CD8-positive, alpha-beta memory T cell (primary cell): ENCODE results near the gene ITGAX. TPM values are rescaled to one million over a fixed set of nuclear protein-coding genes. Genes with fewer than 3 reads are reported as not detected.
"Not testable (repeated sequence)": the region's sequence is repeated elsewhere in the genome, so short reads cannot be mapped to it uniquely, and the experiment has no call there.

Experiments
- CTCF ChIA-PET: fragments of 350-600 bp; sonication (Branson Sonifier 250); formaldehyde crosslinking; loops from one replicate; lab custom pipeline; 2021; ENCODE audit warnings: antibody characterized with exemption; lab: Charles Lee
- POLR2A ChIA-PET: fragments of 350-600 bp; sonication (Branson Sonifier 250); formaldehyde crosslinking; loops from one replicate; lab custom pipeline; 2021; ENCODE audit warnings: antibody characterized with exemption; lab: Charles Lee
- DNase-seq, 5 donors: peaks; one replicate each; pipeline versions ENCODE4 v3.0.0 to v3.0.0-alpha.2; 2020 to 2022; ENCODE audit warnings: mixed read lengths in 1 of 5
- H3K27ac ChIP-seq: one replicate; pipeline ENCODE4 v1.7.0; 2013; ENCODE audit warnings: low read depth, mild to moderate bottlenecking, low read length, moderate library complexity
- H3K27me3 ChIP-seq: 2 replicates; pipeline ENCODE4 v1.7.0; 2013; ENCODE audit warnings: low read length, mild to moderate bottlenecking; ENCODE audit not compliant: insufficient read depth, poor library complexity, severe bottlenecking
- H3K36me3 ChIP-seq: 2 replicates; pipeline ENCODE4 v1.7.0; 2013; ENCODE audit warnings: mild to moderate bottlenecking, low read length, moderate library complexity; ENCODE audit not compliant: insufficient read depth
- H3K4me1 ChIP-seq: 2 replicates; pipeline ENCODE4 v1.7.0; 2013; ENCODE audit warnings: mild to moderate bottlenecking, low read length, moderate library complexity; ENCODE audit not compliant: insufficient read depth
- H3K4me3 ChIP-seq: 2 replicates; pipeline ENCODE4 v1.7.0; 2013; ENCODE audit warnings: mild to moderate bottlenecking, low read length
- H3K9me3 ChIP-seq: 2 replicates; pipeline ENCODE4 v1.7.0; 2013; ENCODE audit warnings: mild to moderate bottlenecking, low read length
- H3K27ac Mint-ChIP-seq, 8 donors: one replicate each; pipeline ENCODE4 v1.8.0; 2020 to 2021; ENCODE audit warnings: mixed read lengths in 8 of 8, mild to moderate bottlenecking in 6 of 8, inconsistent platforms in 3 of 8, moderate library complexity in 3 of 8
- H3K27me3 Mint-ChIP-seq, 2 donors: one replicate each; pipeline ENCODE4 v1.8.0; 2020 to 2021; ENCODE audit warnings: mixed read lengths in 2 of 2, mild to moderate bottlenecking in 1 of 2, moderate library complexity in 1 of 2
- H3K36me3 Mint-ChIP-seq, 3 donors: one replicate each; pipeline ENCODE4 v1.8.0; 2020 to 2021; ENCODE audit warnings: mixed read lengths in 3 of 3, inconsistent platforms in 1 of 3, mild to moderate bottlenecking in 1 of 3
- H3K4me1 Mint-ChIP-seq, 3 donors: one replicate each; pipeline ENCODE4 v1.8.0; 2020 to 2021; ENCODE audit warnings: mixed read lengths in 3 of 3, inconsistent platforms in 1 of 3, mild to moderate bottlenecking in 1 of 3
- H3K4me3 Mint-ChIP-seq, 7 donors: one replicate each; pipeline ENCODE4 v1.8.0; 2020 to 2021; ENCODE audit warnings: mixed read lengths in 7 of 7, mild to moderate bottlenecking in 6 of 7, moderate library complexity in 4 of 7, inconsistent platforms in 2 of 7
- H3K9me3 Mint-ChIP-seq, 5 donors: one replicate each; pipeline ENCODE4 v1.8.0; 2020 to 2022; ENCODE audit warnings: mixed read lengths in 5 of 5, mild to moderate bottlenecking in 3 of 5, moderate library complexity in 2 of 5, inconsistent platforms in 1 of 5
- polyA plus RNA-seq: library from polyadenylated mRNA; unstranded; fragments of 300-500 nt; fragmentation: Illumina TruSeq; gene quantifications from one replicate; pipeline ENCODE4 v1.2.3, GENCODE V29; 2021
- total RNA-seq, 2 experiments: library from RNA; stranded (reverse); gene quantifications; one replicate each; pipeline ENCODE4 v1.2.3, GENCODE V29; 2021

The ITGAX gene
- 1 to 10 TPM; 2.1 to 2.7 TPM for total RNA-seq
- polyA plus RNA-seq: 0.46 TPM

DNA sequence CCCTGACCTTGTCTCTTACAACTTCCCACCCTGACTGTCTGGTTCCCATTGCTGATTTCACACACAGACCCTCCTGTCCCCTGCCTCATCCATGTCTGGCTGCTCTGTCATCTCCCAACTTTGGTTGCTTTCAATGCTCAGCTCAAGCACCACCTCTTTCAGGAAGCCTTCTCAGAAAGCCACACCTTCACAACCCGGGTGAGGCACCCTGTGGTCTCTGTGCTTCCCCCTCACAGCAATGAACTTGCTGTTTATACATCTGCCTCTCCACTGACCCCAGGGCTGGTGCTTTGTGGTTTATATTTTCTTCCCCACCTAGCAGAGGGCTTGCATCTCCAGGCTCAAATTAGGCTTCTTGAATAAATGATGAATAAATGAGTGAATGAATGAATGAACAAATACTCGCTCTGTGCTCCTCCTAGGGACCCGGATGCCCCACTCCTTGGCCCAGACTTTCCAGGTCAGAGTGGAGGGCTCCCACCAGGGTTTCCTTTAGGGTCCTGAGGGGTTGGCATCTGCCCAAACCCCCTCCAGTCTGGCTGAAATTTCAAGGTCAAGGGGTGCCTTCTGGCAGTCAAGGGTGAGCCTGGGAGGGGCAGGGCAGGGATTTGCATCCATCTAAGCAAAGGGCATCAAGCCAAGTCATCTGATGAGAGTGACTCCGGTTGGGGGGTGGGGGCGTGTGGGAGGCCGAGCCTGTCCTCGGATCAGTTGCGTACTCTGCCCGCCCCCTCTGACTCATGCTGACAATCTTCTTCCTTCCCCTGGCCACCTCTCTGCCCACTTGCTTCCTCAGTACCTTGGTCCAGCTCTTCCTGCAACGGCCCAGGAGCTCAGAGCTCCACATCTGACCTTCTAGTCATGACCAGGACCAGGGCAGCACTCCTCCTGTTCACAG lies at the start of gene ITGAX:
TSS of gene ITGAX (plus strand) at position 783 of the 898 bp plus-strand sequence. CDS start at position 862, 79 bp downstream.
- POLR2A ChIA-PET: no interaction called here
- peaks cover 21% of the 10 kb centered on the region for H3K4me1 ChIP-seq
- H3K9me3 ChIP-seq: no peaks in the 10 kb centered on the region
- DNase-seq: peak; percentile 28 to 72 (median 32)
- CTCF ChIA-PET: no interaction called here
- Mint-ChIP-seq H3K27ac (peak within 1 kb of the TSS; percentile 44 to 97 (median 91)), H3K9me3 (no peaks in the 10 kb centered on the region), H3K4me3 (peak within 1 kb of the TSS; percentile 0 to 93 (median 74)), H3K36me3 (no peaks in the 10 kb centered on the region), H3K27me3 (peaks cover 0 to 2% of the 10 kb centered on the region in 2 donors), H3K4me1 (peaks cover 49 to 70% (median 55%) of the 10 kb centered on the region in 3 donors)
- no peaks in the 10 kb centered on the region for H3K36me3 ChIP-seq
- no peak within 1 kb of the TSS for H3K27ac ChIP-seq
- no peak within 1 kb of the TSS for H3K4me3 ChIP-seq
- no peaks in the 10 kb centered on the region for H3K27me3 ChIP-seq

DNA sequence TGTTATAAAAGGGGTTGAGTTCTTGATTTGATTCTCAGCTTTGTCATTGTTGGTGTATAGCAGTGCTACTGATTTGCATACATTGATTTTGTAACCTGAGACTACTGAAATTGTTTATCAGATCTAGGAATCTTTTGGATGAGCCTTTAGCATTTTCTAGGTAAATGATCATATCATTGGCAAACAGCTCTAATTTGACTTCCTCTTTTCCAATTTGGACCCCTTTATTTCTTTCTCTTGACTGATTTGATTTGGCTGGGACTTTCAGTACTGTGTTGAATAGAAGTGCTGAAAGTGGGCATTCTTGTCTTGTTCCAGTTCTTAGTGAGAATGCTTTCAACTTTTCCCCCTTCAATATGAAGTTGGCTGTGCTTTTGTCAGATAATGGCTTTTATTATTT lies 49.8 kb upstream of the ITGAX start:
- Mint-ChIP-seq H3K4me1 (peaks cover 8 to 9% (median 9%) of the 10 kb centered on the region in 3 donors), H3K27ac (no peak overlapping the region), H3K27me3 (peaks cover 1 to 13% of the 10 kb centered on the region in 2 donors), H3K4me3 (no peak overlapping the region), H3K9me3 (no peaks in the 10 kb centered on the region), H3K36me3 (peaks cover 0 to 2% (median 0%) of the 10 kb centered on the region in 3 donors)
- Histone ChIP-seq H3K36me3 (no peaks in the 10 kb centered on the region), H3K27me3 (no peaks in the 10 kb centered on the region), H3K4me1 (no peaks in the 10 kb centered on the region), H3K27ac (no peak overlapping the region), H3K9me3 (no peaks in the 10 kb centered on the region), H3K4me3 (no peak overlapping the region)
- CTCF ChIA-PET: interaction anchor here (1.1 kb wide), 1 partner anchor 77 kb away, joined by 4 read pairs; no protein-coding TSS in a partner anchor
- POLR2A ChIA-PET: no interaction called here
- no peak for DNase-seq

DNA sequence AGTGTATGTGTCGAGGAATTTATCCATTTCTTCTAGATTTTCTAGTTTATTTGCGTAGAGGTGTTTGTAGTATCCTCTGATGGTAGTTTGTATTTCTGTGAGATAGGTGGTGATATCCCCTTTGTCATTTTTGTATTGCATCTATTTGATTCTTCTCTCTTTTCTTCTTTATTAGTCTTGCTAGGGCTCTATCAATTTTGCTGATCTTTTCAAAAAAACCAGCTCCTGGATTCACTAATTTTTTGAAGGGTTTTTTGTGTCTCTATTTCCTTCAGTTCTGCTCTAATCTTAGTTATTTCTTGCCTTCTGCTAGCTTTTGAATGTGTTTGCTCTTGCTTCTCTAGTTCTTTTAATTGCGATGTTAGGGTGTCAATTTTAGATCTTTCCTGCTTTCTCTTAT lies 46.6 kb upstream of the ITGAX start:
- H3K9me3 ChIP-seq, H3K4me1 ChIP-seq, H3K36me3 ChIP-seq, CTCF ChIA-PET, H3K4me3 Mint-ChIP-seq, H3K27ac ChIP-seq, H3K4me3 ChIP-seq, DNase-seq, H3K27ac Mint-ChIP-seq, H3K4me1 Mint-ChIP-seq, H3K36me3 Mint-ChIP-seq, H3K9me3 Mint-ChIP-seq, H3K27me3 ChIP-seq: not testable (repeated sequence)
- POLR2A ChIA-PET: interaction anchor here (0.7 kb wide), 1 partner anchor 64 kb away, joined by 3 read pairs; no protein-coding TSS in a partner anchor
- H3K27me3 Mint-ChIP-seq: peaks cover 1 to 16% of the 10 kb centered on the region in 2 donors

DNA sequence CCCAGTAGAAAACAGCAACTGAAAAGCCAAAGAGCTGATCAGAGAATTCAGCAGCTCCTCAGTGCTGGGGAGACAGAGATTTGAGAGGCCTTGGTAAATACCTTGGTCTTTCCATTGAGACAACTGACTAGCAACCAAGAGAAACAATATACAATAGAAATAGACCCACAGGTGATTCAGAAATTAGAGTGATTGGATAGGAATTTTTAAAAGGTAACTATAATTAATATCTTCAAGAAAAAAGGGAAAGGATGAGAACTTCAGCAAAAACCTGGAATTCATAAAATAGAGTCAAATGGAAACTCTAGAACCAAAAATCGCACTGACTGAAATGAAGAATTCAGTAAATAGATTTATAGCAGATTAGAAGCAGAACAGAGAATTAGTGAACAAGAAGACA lies 32.5 kb upstream of the ITGAX start:
- Histone ChIP-seq H3K4me1 (no peaks in the 10 kb centered on the region), H3K4me3 (no peak overlapping the region), H3K27ac (no peak overlapping the region), H3K27me3 (no peaks in the 10 kb centered on the region), H3K36me3 (no peaks in the 10 kb centered on the region), H3K9me3 (peaks cover 8% of the 10 kb centered on the region)
- ChIA-PET POLR2A (no interaction called here), CTCF (interaction anchor here (0.6 kb wide), 1 partner anchor 299 kb away, joined by 3 read pairs; no protein-coding TSS in a partner anchor)
- peaks cover 3 to 48% (median 5%) of the 10 kb centered on the region in 3 donors for H3K36me3 Mint-ChIP-seq
- peaks cover 14 to 25% (median 20%) of the 10 kb centered on the region in 5 donors for H3K9me3 Mint-ChIP-seq
- no peak overlapping the region for H3K4me3 Mint-ChIP-seq
- DNase-seq: no peak
- H3K4me1 Mint-ChIP-seq: peaks cover 0 to under 1% (median 0%) of the 10 kb centered on the region in 3 donors
- H3K27me3 Mint-ChIP-seq: peaks cover 7 to 26% of the 10 kb centered on the region in 2 donors
- peak overlapping the region in 1 of 8 donors; percentile 61 for H3K27ac Mint-ChIP-seq

DNA sequence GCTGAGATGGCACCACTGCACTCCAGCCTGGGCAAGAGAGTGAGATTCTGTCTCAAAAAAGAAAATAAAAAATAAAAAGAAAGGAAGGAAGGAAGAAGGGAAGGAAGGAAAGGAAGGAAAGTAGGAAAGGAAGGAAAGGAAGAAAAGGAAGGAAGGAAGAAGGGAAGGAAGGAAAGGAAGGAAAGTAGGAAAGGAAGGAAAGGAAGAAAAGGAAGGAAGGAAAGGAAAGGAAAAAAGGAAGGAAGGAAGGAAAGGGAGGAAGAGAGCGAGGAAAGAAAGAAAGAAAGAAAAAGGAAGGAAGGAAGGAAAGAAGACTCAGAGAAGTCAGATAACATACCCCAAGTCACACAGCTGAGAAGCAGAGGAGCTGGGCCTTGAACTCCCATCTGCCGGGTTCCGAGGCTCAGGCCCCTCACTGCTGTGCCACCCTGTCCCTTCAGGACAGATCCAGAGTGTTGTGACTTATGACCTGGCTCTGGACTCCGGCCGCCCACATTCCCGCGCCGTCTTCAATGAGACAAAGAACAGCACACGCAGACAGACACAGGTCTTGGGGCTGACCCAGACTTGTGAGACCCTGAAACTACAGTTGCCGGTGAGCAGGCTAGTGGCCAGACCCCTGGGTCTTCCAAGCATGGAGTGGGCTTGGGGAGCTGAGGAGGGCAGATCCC lies 30.9 kb upstream of the ITGAX start:
- no peaks in the 10 kb centered on the region for H3K27me3 ChIP-seq
- H3K4me3 ChIP-seq: no peak overlapping the region
- no peak overlapping the region for H3K4me3 Mint-ChIP-seq
- POLR2A ChIA-PET: no interaction called here
- peaks cover 0 to 4% (median 3%) of the 10 kb centered on the region in 3 donors for H3K4me1 Mint-ChIP-seq
- no peaks in the 10 kb centered on the region for H3K4me1 ChIP-seq
- H3K36me3 Mint-ChIP-seq: peaks cover 3 to 36% (median 5%) of the 10 kb centered on the region in 3 donors
- H3K27ac ChIP-seq: no peak overlapping the region
- H3K9me3 ChIP-seq: peaks cover 8% of the 10 kb centered on the region
- H3K9me3 Mint-ChIP-seq: peaks cover 14 to 20% (median 15%) of the 10 kb centered on the region in 5 donors
- peaks cover 3 to 19% of the 10 kb centered on the region in 2 donors for H3K27me3 Mint-ChIP-seq
- CTCF ChIA-PET: no interaction called here
- DNase-seq: no peak
- peak overlapping the region in 1 of 8 donors; percentile 75 for H3K27ac Mint-ChIP-seq
- no peaks in the 10 kb centered on the region for H3K36me3 ChIP-seq

DNA sequence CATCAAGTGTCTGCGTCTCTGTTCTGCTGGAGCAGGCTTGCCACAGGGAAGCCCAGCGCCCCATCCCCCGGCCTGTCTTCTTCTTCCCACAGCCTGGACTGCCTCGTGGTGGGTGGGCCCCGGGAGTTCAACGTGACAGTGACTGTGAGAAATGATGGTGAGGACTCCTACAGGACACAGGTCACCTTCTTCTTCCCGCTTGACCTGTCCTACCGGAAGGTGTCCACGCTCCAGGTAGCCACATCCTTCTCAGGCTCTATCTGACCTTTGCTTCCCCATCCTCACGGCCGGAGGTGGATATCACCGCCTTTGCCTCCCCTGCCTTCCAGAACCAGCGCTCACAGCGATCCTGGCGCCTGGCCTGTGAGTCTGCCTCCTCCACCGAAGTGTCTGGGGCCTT lies 29.8 kb upstream of the ITGAX start:
- no peak overlapping the region for H3K27ac ChIP-seq
- H3K4me3 ChIP-seq: no peak overlapping the region
- no peaks in the 10 kb centered on the region for H3K4me1 ChIP-seq
- Mint-ChIP-seq H3K4me3 (no peak overlapping the region), H3K36me3 (peaks cover 3 to 36% (median 5%) of the 10 kb centered on the region in 3 donors), H3K27ac (peak overlapping the region in 1 of 8 donors; percentile 47), H3K27me3 (peaks cover 1 to 19% of the 10 kb centered on the region in 2 donors), H3K9me3 (peaks cover 14 to 20% (median 15%) of the 10 kb centered on the region in 5 donors), H3K4me1 (peaks cover 0 to 4% (median 3%) of the 10 kb centered on the region in 3 donors)
- ChIA-PET CTCF (no interaction called here), POLR2A (no interaction called here)
- no peak for DNase-seq
- H3K27me3 ChIP-seq: no peaks in the 10 kb centered on the region
- no peaks in the 10 kb centered on the region for H3K36me3 ChIP-seq
- peaks cover 8% of the 10 kb centered on the region for H3K9me3 ChIP-seq

DNA sequence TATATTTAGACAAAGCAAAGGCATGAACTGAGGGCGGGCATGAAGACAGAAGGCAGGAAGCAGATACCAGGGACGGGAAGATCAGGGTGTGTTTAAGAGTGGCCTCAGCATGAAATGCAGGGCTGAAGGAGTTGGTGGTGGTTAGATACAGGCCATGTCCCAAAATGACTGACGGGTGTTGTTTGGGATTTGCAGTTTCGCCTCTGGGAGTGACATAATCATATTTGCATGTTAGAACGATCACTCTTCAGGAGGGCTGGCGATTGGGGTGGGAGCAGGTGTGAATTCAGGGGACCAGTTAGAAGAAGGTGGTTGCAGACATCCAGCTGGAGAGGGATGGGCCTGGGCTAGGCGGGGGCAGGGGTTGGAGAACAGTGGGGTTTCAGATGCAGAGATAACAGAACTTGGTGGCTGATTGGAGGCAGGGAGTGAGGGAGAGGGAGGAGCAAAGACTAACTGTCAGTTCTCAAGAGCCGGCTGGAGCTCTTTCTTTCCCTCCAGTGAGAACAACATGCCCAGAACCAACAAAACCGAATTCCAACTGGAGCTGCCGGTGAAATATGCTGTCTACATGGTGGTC lies 27.2 kb upstream of the ITGAX start:
- ChIA-PET POLR2A (no interaction called here), CTCF (no interaction called here)
- Mint-ChIP-seq H3K9me3 (peaks cover 2 to 6% (median 6%) of the 10 kb centered on the region in 5 donors), H3K27ac (peak overlapping the region in 1 of 8 donors; percentile 3), H3K4me1 (peaks cover 10 to 23% (median 11%) of the 10 kb centered on the region in 3 donors), H3K36me3 (peaks cover 2 to 15% (median 5%) of the 10 kb centered on the region in 3 donors), H3K27me3 (peaks cover 1 to 16% of the 10 kb centered on the region in 2 donors), H3K4me3 (no peak overlapping the region)
- Histone ChIP-seq H3K9me3 (no peaks in the 10 kb centered on the region), H3K27me3 (no peaks in the 10 kb centered on the region), H3K4me3 (no peak overlapping the region), H3K4me1 (peaks cover 3% of the 10 kb centered on the region), H3K27ac (no peak overlapping the region), H3K36me3 (no peaks in the 10 kb centered on the region)
- no peak for DNase-seq
